Thyroid gland (tissue), 4 donors: ENCODE data around the gene FOXP1.

Experiments used
- CTCF ChIP-seq, 6 experiments: fragments of 200-600 bp in 3 of 6; fragments of 450-650 bp in 3 of 6; sonication (generic) in 3 of 6; IDR thresholded peaks; one replicate each; pipeline ENCODE4 v1.5.1; 2016 to 2019; ENCODE audit warnings: antibody characterized with exemption in 6 of 6, mild to moderate bottlenecking in 2 of 6, inconsistent platforms in 1 of 6, moderate library complexity in 1 of 6
- POLR2A ChIP-seq, 2 donors: fragments of 450-650 bp; IDR thresholded peaks; one replicate each; pipeline ENCODE4 v1.6.1; 2017; ENCODE audit warnings: antibody characterized with exemption in 2 of 2, mild to moderate bottlenecking in 2 of 2, moderate library complexity in 1 of 2

- TF ChIP-seq CTCF (IDR thresholded peaks at IDR 0.05) (no peak), POLR2A (IDR thresholded peaks at IDR 0.05) (no peak)
These were observed 496.1 kb downstream of the FOXP1 start for GRCh38 chr3:71087143-71088018.
